NCI-H446 treated with DMSO at 0.1 percent for 48 hours (cell line): ENCODE results near the gene PPFIA3.
"Not testable (repeated sequence)": the region's sequence is repeated elsewhere in the genome, so short reads cannot be mapped to it uniquely, and the experiment has no call there.

ENCODE experiments used
- DNase-seq: peaks from one replicate; lab custom pipeline; 2025; lab: John Stamatoyannopoulos, UW

PPFIA3 gene

GRCh38 chr19:49150106-49150943 lies 31.0 kb downstream of the PPFIA3 start:
- peak; percentile 80 for DNase-seq

GRCh38 chr19:49150944-49151243 lies 31.6 kb downstream of the PPFIA3 start:
- no peak for DNase-seq

- DNase-seq: peak; percentile 46
Measured at GRCh38 chr19:49151267-49152118, 32.1 kb downstream of the PPFIA3 start.

- DNase-seq: no peak
Measured at GRCh38 chr19:49152119-49152550, 32.8 kb downstream of the PPFIA3 start.

GRCh38 chr19:49153167-49153809 lies 33.9 kb downstream of the PPFIA3 start:
- DNase-seq: no peak

- DNase-seq: no peak
Measured at GRCh38 chr19:49154279-49154678, 34.9 kb downstream of the PPFIA3 start.

- no peak for DNase-seq
Measured at GRCh38 chr19:49155005-49155819, 35.9 kb downstream of the PPFIA3 start, which contains the start of gene HRC. Gene HRC (minus strand): TSS chr19:49155396. CDS start chr19:49155237, 159 bp downstream.

- no peak for DNase-seq
Measured at GRCh38 chr19:49155820-49156346, 36.5 kb downstream of the PPFIA3 start.

- DNase-seq: peak; percentile 45
Measured at GRCh38 chr19:49157445-49158224, 38.3 kb downstream of the PPFIA3 start, which contains the start of gene TRPM4. Gene TRPM4 (plus strand): TSS chr19:49157792. CDS start chr19:49157867, 75 bp downstream.

- DNase-seq: no peak
Measured at GRCh38 chr19:49160450-49161189, 41.3 kb downstream of the PPFIA3 start.

GRCh38 chr19:49161987-49162386 lies 42.6 kb downstream of the PPFIA3 start:
- no peak for DNase-seq

GRCh38 chr19:49165111-49165750 lies 45.9 kb downstream of the PPFIA3 start:
- no peak for DNase-seq

- no peak for DNase-seq
Measured at GRCh38 chr19:49165865-49166301, 46.5 kb downstream of the PPFIA3 start.

- no peak for DNase-seq
Measured at GRCh38 chr19:49167857-49168409, 48.6 kb downstream of the PPFIA3 start.

GRCh38 chr19:49168421-49168820 lies 49.1 kb downstream of the PPFIA3 start:
- DNase-seq: no peak

GRCh38 chr19:49173198-49173597 lies 53.9 kb downstream of the PPFIA3 start:
- no peak for DNase-seq

- DNase-seq: no peak
Measured at GRCh38 chr19:49180659-49181058, 61.3 kb downstream of the PPFIA3 start.

GRCh38 chr19:49182010-49182847 lies 62.9 kb downstream of the PPFIA3 start:
- not testable (repeated sequence) for DNase-seq
